Mucosa of stomach (tissue), 1 donor: ENCODE measurements around the gene ZFP91.

Experiments used
- H3K27me3 ChIP-seq: one replicate; pipeline ENCODE4 v1.7.0; 2013; ENCODE audit warnings: mild to moderate bottlenecking, low read length; ENCODE audit not compliant: control insufficient read depth, insufficient read depth
- H3K36me3 ChIP-seq: one replicate; pipeline ENCODE4 v1.7.0; 2013; ENCODE audit warnings: low read length; ENCODE audit not compliant: control insufficient read depth, insufficient read depth
- H3K4me1 ChIP-seq: one replicate; pipeline ENCODE4 v1.7.0; 2013; ENCODE audit warnings: mild to moderate bottlenecking, low read length; ENCODE audit not compliant: control insufficient read depth, insufficient read depth
- H3K4me3 ChIP-seq: one replicate; pipeline ENCODE4 v1.7.0; 2013; ENCODE audit warnings: low read length
- H3K9ac ChIP-seq: one replicate; pipeline ENCODE4 v1.7.0; 2013; ENCODE audit warnings: mild to moderate bottlenecking, low read length, moderate library complexity
- H3K9me3 ChIP-seq: one replicate; pipeline ENCODE4 v1.7.0; 2013; ENCODE audit warnings: mild to moderate bottlenecking, low read length, moderate library complexity; ENCODE audit not compliant: control insufficient read depth
- donor health status: Pancreatic carcinoma.

ZFP91 gene

GRCh38 chr11:58639669-58640068, 60.8 kb downstream of the ZFP91 start:
- H3K4me3 ChIP-seq, result no peak overlapping the region
- H3K27me3 ChIP-seq, result no peaks in the 10 kb centered on the region
- H3K36me3 ChIP-seq, result no peaks in the 10 kb centered on the region
- no peaks in the 10 kb centered on the region for H3K4me1 ChIP-seq
- no peaks in the 10 kb centered on the region for H3K9me3 ChIP-seq
- H3K9ac ChIP-seq, result no peak overlapping the region

DNA sequence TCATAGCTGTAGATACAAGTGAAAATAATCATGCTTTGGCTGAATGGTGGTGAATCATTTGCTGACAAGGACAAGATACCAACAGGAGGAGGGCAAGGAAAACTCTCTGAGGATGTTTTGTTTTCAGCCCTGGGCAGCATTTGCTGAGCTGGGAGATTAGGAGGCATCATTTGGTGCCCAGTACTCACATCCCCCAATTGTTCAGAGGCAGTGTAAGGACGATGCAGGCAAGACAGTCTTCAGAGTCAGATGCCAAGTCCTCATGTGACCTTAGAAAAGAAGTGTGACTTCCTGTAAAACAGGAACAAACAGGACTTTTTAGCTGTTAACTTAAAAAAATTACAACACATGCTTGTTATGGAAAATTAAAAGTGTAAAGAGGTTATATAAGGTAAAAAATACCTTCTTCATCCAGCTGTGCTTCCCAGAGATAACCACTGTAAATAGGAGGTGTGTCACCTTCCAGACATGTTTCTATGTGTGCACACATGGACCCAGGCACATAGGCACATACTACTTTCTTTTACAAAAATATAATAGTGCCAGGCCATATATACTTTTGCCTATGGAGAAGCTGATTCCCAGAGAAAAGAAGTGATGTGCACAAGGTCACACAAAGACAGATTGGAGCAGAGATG, 61.6 kb downstream of the ZFP91 start:
- Histone ChIP-seq H3K9ac (no peak overlapping the region), H3K4me1 (no peaks in the 10 kb centered on the region), H3K9me3 (no peaks in the 10 kb centered on the region), H3K36me3 (no peaks in the 10 kb centered on the region), H3K27me3 (no peaks in the 10 kb centered on the region), H3K4me3 (no peak overlapping the region)

DNA sequence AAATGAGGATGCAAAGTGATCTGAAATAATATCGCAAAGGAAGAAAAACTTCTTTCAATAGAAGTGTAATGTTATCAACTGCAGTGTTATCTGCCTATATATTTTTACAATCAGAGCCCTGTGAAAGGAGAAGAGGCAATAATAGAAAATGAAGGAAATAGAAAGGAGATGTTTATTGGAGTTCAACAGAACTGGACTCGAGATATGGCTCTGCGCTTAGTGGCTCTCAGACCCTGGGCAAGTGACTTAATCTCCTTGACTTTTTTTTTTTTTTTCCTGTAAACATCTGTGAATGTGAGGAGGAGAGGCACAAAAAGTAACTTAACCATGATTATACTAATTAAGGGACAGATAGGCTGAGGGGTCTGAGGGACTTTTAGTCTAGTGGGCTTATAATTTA, 62.5 kb downstream of the ZFP91 start:
- Histone ChIP-seq H3K27me3 (no peaks in the 10 kb centered on the region), H3K36me3 (no peaks in the 10 kb centered on the region), H3K9ac (no peak overlapping the region), H3K9me3 (no peaks in the 10 kb centered on the region), H3K4me3 (no peak overlapping the region), H3K4me1 (no peaks in the 10 kb centered on the region)

DNA sequence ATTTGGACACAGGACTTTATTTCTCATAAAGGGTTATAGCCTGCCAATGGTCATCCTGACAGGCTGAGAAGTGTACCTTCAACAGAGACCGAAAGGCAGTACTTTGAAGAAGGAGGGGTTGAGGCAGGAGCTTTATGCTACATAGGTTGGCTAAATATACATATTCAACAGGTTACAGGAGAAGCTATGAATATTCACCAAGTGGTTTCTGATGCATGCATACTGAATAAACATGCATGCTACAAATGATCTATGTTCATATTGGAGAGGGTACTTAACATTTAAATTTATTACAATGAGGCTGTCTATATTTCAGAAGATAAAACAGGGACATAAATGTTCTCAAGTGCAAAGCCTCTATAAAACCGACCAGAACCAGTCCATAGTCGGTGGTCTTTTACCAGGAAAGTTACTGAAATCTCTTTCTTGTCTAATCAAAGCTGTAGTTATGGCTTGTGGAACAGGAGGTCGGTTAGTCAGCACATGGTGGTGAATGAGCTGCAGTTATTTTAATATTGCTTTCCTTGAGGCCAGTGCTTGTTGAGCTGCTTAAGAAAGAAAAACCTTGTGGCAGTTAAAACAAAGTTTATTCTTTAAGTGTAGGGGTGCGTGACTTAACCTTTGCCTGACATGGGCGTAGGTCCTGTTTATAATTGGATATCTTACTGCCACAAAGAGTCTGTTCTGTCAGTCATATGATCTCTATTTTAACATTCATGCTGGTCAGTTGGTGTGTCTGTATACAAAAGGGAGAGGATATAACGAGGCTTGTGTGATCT, 63.1 kb downstream of the ZFP91 start:
- Histone ChIP-seq H3K9ac (no peak overlapping the region), H3K4me3 (no peak overlapping the region)

GRCh38 chr11:58645854-58646253, 67.0 kb downstream of the ZFP91 start:
- no peaks in the 10 kb centered on the region for H3K36me3 ChIP-seq
- H3K27me3 ChIP-seq, result no peaks in the 10 kb centered on the region
- no peak overlapping the region for H3K9ac ChIP-seq
- no peaks in the 10 kb centered on the region for H3K4me1 ChIP-seq
- no peaks in the 10 kb centered on the region for H3K9me3 ChIP-seq
- no peak overlapping the region for H3K4me3 ChIP-seq

More for the DNA sequence above, 63.1 kb downstream of the ZFP91 start:
- H3K36me3 ChIP-seq, result no peaks in the 10 kb centered on the region
- H3K9me3 ChIP-seq, result no peaks in the 10 kb centered on the region
- H3K4me1 ChIP-seq, result no peaks in the 10 kb centered on the region
- H3K27me3 ChIP-seq, result no peaks in the 10 kb centered on the region

GRCh38 chr11:58647141-58647699, 68.4 kb downstream of the ZFP91 start:
- H3K36me3 ChIP-seq, result no peaks in the 10 kb centered on the region
- H3K27me3 ChIP-seq, result no peaks in the 10 kb centered on the region
- no peak overlapping the region for H3K4me3 ChIP-seq
- H3K9ac ChIP-seq, result no peak overlapping the region
- no peaks in the 10 kb centered on the region for H3K4me1 ChIP-seq
- H3K9me3 ChIP-seq, result no peaks in the 10 kb centered on the region

GRCh38 chr11:58647866-58648265, 69.0 kb downstream of the ZFP91 start:
- H3K9me3 ChIP-seq, result no peaks in the 10 kb centered on the region
- H3K4me3 ChIP-seq, result no peak overlapping the region
- no peaks in the 10 kb centered on the region for H3K4me1 ChIP-seq
- no peak overlapping the region for H3K9ac ChIP-seq
- no peaks in the 10 kb centered on the region for H3K36me3 ChIP-seq
- no peaks in the 10 kb centered on the region for H3K27me3 ChIP-seq

DNA sequence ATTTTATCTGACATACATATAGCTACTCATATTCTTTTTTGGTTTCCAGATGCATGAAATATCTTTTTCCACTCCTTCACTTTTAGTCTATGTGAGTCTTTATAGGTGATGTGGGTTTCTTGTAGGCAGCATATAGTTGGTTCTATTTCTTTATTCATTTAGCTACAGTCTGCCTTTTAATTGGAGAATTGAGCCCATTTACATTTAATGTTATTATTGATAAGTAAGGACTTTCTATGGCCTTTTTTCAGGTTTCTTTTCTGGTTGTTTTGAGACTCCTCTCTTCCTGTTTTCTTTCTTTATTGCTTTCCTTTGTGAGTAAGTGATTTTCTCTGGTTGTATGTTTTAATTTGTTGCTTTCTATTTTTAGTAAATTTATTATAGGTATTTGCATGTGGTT, 70.8 kb downstream of the ZFP91 start:
- H3K4me3 ChIP-seq, result no peak overlapping the region
- H3K4me1 ChIP-seq, result peaks cover 5% of the 10 kb centered on the region
- no peaks in the 10 kb centered on the region for H3K36me3 ChIP-seq
- no peak overlapping the region for H3K9ac ChIP-seq
- no peaks in the 10 kb centered on the region for H3K27me3 ChIP-seq
- no peaks in the 10 kb centered on the region for H3K9me3 ChIP-seq

- Histone ChIP-seq H3K9ac (no peak overlapping the region), H3K9me3 (no peaks in the 10 kb centered on the region), H3K4me1 (peaks cover 5% of the 10 kb centered on the region), H3K27me3 (no peaks in the 10 kb centered on the region), H3K36me3 (no peaks in the 10 kb centered on the region), H3K4me3 (no peak overlapping the region)
Observed at GRCh38 chr11:58650496-58650895, 71.6 kb downstream of the ZFP91 start.

GRCh38 chr11:58652726-58653280, 73.9 kb downstream of the ZFP91 start:
- Histone ChIP-seq H3K9ac (no peak overlapping the region), H3K4me3 (no peak overlapping the region), H3K36me3 (no peaks in the 10 kb centered on the region), H3K27me3 (no peaks in the 10 kb centered on the region), H3K4me1 (peaks cover 5% of the 10 kb centered on the region), H3K9me3 (no peaks in the 10 kb centered on the region)

GRCh38 chr11:58654079-58654907, 75.4 kb downstream of the ZFP91 start:
- H3K9ac ChIP-seq, result no peak overlapping the region
- no peaks in the 10 kb centered on the region for H3K36me3 ChIP-seq
- H3K4me1 ChIP-seq, result peaks cover 15% of the 10 kb centered on the region
- no peaks in the 10 kb centered on the region for H3K9me3 ChIP-seq
- H3K4me3 ChIP-seq, result no peak overlapping the region
- H3K27me3 ChIP-seq, result no peaks in the 10 kb centered on the region
